GM23338 (cell line): ENCODE results near the gene FILIP1. TPM values are rescaled to one million over a fixed set of nuclear protein-coding genes. Genes with fewer than 3 reads are reported as not detected.

Source experiments
- CREB1 ChIP-seq: fragments of 250-450 bp; sonication (Bioruptor Pico); IDR thresholded peaks from 2 replicates; pipeline ENCODE4 v1.5.0; 2020; ENCODE audit warnings: low read depth, mild to moderate bottlenecking, moderate library complexity
- ETS1 ChIP-seq: IDR thresholded peaks from 2 replicates; pipeline ENCODE4 v1.6.1; 2016; ENCODE audit warnings: antibody characterized with exemption
- REST ChIP-seq: IDR thresholded peaks from one replicate; pipeline ENCODE4 v1.6.1; 2018; ENCODE audit warnings: antibody characterized with exemption; ENCODE audit not compliant: unreplicated experiment
- STAT1 ChIP-seq: IDR thresholded peaks from one replicate; pipeline ENCODE4 v1.6.1; 2016; ENCODE audit warnings: antibody characterized with exemption; ENCODE audit not compliant: unreplicated experiment
- ZNF462 ChIP-seq: fragments of 250-450 bp; sonication (Bioruptor Pico); IDR thresholded peaks from 2 replicates; pipeline ENCODE4 v1.5.0; 2020; ENCODE audit warnings: mild to moderate bottlenecking, moderate library complexity
- polyA plus RNA-seq: library from polyadenylated mRNA; unstranded; fragments of >200 nt; fragmentation: Nextera tagmentation; extraction: Ambion mirVana; gene quantifications from 2 replicates; pipeline ENCODE4 v1.2.1, GENCODE V29; 2016
- total RNA-seq: library from RNA; depleted of rRNA; stranded (reverse); fragments of >200 nt; shearing (Covaris generic); gene quantifications from 2 replicates; pipeline ENCODE4 v1.2.3, GENCODE V29; 2014

FILIP1 gene
- total and polyA plus RNA-seq, 2 experiments from 2014 or later: 3.7 to 6.4 TPM

GRCh38 chr6:75329703-75330102 lies 163.9 kb downstream of the FILIP1 start (continued):
- no peak for TF ChIP-seq ZNF462 (CRISPR knock-in tag)
- no peak for TF ChIP-seq ETS1
- no peak for TF ChIP-seq REST
- no peak for TF ChIP-seq CREB1 (CRISPR knock-in tag)
- no peak for TF ChIP-seq STAT1
